Gastrocnemius medialis (tissue), 4 donors: ENCODE data around the gene CD244.

Experiments used
- POLR2A ChIP-seq, 2 donors: fragments of 450-650 bp; IDR thresholded peaks; one replicate each; pipeline ENCODE4 v1.6.1; 2017; ENCODE audit warnings: antibody characterized with exemption in 2 of 2, mild to moderate bottlenecking in 2 of 2, moderate library complexity in 2 of 2
- TF ChIP-seq, protein P1 (sequence below), 5 experiments: fragments of 450-650 bp in 3 of 5; fragments of 200-600 bp in 2 of 5; sonication (generic) in 2 of 5; IDR thresholded peaks in 4 of 5; conservative IDR thresholded peaks in 1 of 5; 1 replicate in 4 of 5; 2 replicates in 1 of 5; pipeline ENCODE4 v1.5.1; 2016 to 2019; ENCODE audit warnings: antibody characterized with exemption in 5 of 5, mild to moderate bottlenecking in 3 of 5, moderate library complexity in 3 of 5

DNA sequence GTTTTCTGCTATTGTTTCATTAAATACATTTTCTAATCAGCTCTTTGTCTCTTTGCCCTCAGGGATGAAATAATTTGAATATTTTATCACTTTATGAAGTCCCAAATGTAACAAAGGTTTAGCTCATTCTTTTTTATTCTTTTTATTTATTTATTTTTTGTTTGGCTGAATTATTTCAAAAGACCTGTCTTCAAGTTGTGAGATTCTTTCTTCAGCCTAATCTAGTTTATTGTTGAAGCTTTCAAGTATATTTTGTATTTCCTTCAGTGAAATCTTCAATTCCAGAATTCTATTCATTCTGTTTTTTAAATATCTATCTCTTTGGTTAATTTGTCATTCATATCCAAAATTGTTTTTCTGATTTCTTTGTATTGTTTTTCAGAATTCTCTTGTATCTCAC is 55.9 kb downstream of the CD244 start:
- TF ChIP-seq, protein P1, sequence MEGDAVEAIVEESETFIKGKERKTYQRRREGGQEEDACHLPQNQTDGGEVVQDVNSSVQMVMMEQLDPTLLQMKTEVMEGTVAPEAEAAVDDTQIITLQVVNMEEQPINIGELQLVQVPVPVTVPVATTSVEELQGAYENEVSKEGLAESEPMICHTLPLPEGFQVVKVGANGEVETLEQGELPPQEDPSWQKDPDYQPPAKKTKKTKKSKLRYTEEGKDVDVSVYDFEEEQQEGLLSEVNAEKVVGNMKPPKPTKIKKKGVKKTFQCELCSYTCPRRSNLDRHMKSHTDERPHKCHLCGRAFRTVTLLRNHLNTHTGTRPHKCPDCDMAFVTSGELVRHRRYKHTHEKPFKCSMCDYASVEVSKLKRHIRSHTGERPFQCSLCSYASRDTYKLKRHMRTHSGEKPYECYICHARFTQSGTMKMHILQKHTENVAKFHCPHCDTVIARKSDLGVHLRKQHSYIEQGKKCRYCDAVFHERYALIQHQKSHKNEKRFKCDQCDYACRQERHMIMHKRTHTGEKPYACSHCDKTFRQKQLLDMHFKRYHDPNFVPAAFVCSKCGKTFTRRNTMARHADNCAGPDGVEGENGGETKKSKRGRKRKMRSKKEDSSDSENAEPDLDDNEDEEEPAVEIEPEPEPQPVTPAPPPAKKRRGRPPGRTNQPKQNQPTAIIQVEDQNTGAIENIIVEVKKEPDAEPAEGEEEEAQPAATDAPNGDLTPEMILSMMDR (IDR thresholded peaks at IDR 0.05 in 4 of 5, conservative IDR thresholded peaks at IDR 0.05 in 1 of 5) = no peak
- no peak for TF ChIP-seq POLR2A (IDR thresholded peaks at IDR 0.05)
